CD8-positive, alpha-beta memory T cell (primary cell): ENCODE measurements around the gene MGAT4B. TPM values are rescaled to one million over a fixed set of nuclear protein-coding genes. Genes with fewer than 3 reads are reported as not detected.

Experiments used
- CTCF ChIA-PET: fragments of 350-600 bp; sonication (Branson Sonifier 250); formaldehyde crosslinking; loops from one replicate; lab custom pipeline; 2021; ENCODE audit warnings: antibody characterized with exemption; lab: Charles Lee
- POLR2A ChIA-PET: fragments of 350-600 bp; sonication (Branson Sonifier 250); formaldehyde crosslinking; loops from one replicate; lab custom pipeline; 2021; ENCODE audit warnings: antibody characterized with exemption; lab: Charles Lee
- DNase-seq, 5 donors: peaks; one replicate each; pipeline versions ENCODE4 v3.0.0 to v3.0.0-alpha.2; 2020 to 2022; ENCODE audit warnings: mixed read lengths in 1 of 5
- H3K27ac ChIP-seq: one replicate; pipeline ENCODE4 v1.7.0; 2013; ENCODE audit warnings: low read depth, mild to moderate bottlenecking, low read length, moderate library complexity
- H3K27me3 ChIP-seq: 2 replicates; pipeline ENCODE4 v1.7.0; 2013; ENCODE audit warnings: low read length, mild to moderate bottlenecking; ENCODE audit not compliant: insufficient read depth, poor library complexity, severe bottlenecking
- H3K36me3 ChIP-seq: 2 replicates; pipeline ENCODE4 v1.7.0; 2013; ENCODE audit warnings: mild to moderate bottlenecking, low read length, moderate library complexity; ENCODE audit not compliant: insufficient read depth
- H3K4me1 ChIP-seq: 2 replicates; pipeline ENCODE4 v1.7.0; 2013; ENCODE audit warnings: mild to moderate bottlenecking, low read length, moderate library complexity; ENCODE audit not compliant: insufficient read depth
- H3K4me3 ChIP-seq: 2 replicates; pipeline ENCODE4 v1.7.0; 2013; ENCODE audit warnings: mild to moderate bottlenecking, low read length
- H3K9me3 ChIP-seq: 2 replicates; pipeline ENCODE4 v1.7.0; 2013; ENCODE audit warnings: mild to moderate bottlenecking, low read length
- H3K27ac Mint-ChIP-seq, 8 donors: one replicate each; pipeline ENCODE4 v1.8.0; 2020 to 2021; ENCODE audit warnings: mixed read lengths in 8 of 8, mild to moderate bottlenecking in 6 of 8, inconsistent platforms in 3 of 8, moderate library complexity in 3 of 8
- H3K27me3 Mint-ChIP-seq, 2 donors: one replicate each; pipeline ENCODE4 v1.8.0; 2020 to 2021; ENCODE audit warnings: mixed read lengths in 2 of 2, mild to moderate bottlenecking in 1 of 2, moderate library complexity in 1 of 2
- H3K36me3 Mint-ChIP-seq, 3 donors: one replicate each; pipeline ENCODE4 v1.8.0; 2020 to 2021; ENCODE audit warnings: mixed read lengths in 3 of 3, inconsistent platforms in 1 of 3, mild to moderate bottlenecking in 1 of 3
- H3K4me1 Mint-ChIP-seq, 3 donors: one replicate each; pipeline ENCODE4 v1.8.0; 2020 to 2021; ENCODE audit warnings: mixed read lengths in 3 of 3, inconsistent platforms in 1 of 3, mild to moderate bottlenecking in 1 of 3
- H3K4me3 Mint-ChIP-seq, 7 donors: one replicate each; pipeline ENCODE4 v1.8.0; 2020 to 2021; ENCODE audit warnings: mixed read lengths in 7 of 7, mild to moderate bottlenecking in 6 of 7, moderate library complexity in 4 of 7, inconsistent platforms in 2 of 7
- H3K9me3 Mint-ChIP-seq, 5 donors: one replicate each; pipeline ENCODE4 v1.8.0; 2020 to 2022; ENCODE audit warnings: mixed read lengths in 5 of 5, mild to moderate bottlenecking in 3 of 5, moderate library complexity in 2 of 5, inconsistent platforms in 1 of 5
- polyA plus RNA-seq: library from polyadenylated mRNA; unstranded; fragments of 300-500 nt; fragmentation: Illumina TruSeq; gene quantifications from one replicate; pipeline ENCODE4 v1.2.3, GENCODE V29; 2021
- total RNA-seq, 2 experiments: library from RNA; stranded (reverse); gene quantifications; one replicate each; pipeline ENCODE4 v1.2.3, GENCODE V29; 2021

Gene MGAT4B
- total and polyA plus RNA-seq, 3 experiments from 2014 or later: 21.0 to 103 (median 94.0) TPM

GRCh38 chr5:179832039-179832745 lies 25.5 kb upstream of the MGAT4B start:
- ChIA-PET POLR2A (no interaction called here), CTCF (interaction anchor here (1.0 kb wide), 1 partner anchor 11 kb away, joined by 3 read pairs; no protein-coding TSS in a partner anchor)
- H3K4me1 ChIP-seq: peaks cover 13% of the 10 kb centered on the region
- Mint-ChIP-seq H3K27me3 (peaks cover 0 to 2% of the 10 kb centered on the region in 2 donors), H3K36me3 (peaks cover 13 to 89% (median 29%) of the 10 kb centered on the region in 3 donors), H3K4me1 (peaks cover 20 to 38% (median 20%) of the 10 kb centered on the region in 3 donors), H3K4me3 (no peak overlapping the region), H3K27ac (peak overlapping the region in 4 of 8 donors; percentile 23 to 82 (median 55)), H3K9me3 (no peaks in the 10 kb centered on the region)
- DNase-seq: peak in 1 of 5 donors; percentile 38
- H3K27me3 ChIP-seq: no peaks in the 10 kb centered on the region
- H3K36me3 ChIP-seq: peaks cover 60% of the 10 kb centered on the region
- H3K4me3 ChIP-seq: no peak overlapping the region
- no peak overlapping the region for H3K27ac ChIP-seq
- no peaks in the 10 kb centered on the region for H3K9me3 ChIP-seq

- H3K27ac ChIP-seq: no peak overlapping the region
- peaks cover 0 to 2% of the 10 kb centered on the region in 2 donors for H3K27me3 Mint-ChIP-seq
- H3K9me3 Mint-ChIP-seq: no peaks in the 10 kb centered on the region
- peaks cover 11 to 89% (median 22%) of the 10 kb centered on the region in 3 donors for H3K36me3 Mint-ChIP-seq
- POLR2A ChIA-PET: interaction anchor here (1.0 kb wide), 1 partner anchor 9 kb away, joined by 4 read pairs; no protein-coding TSS in a partner anchor
- H3K9me3 ChIP-seq: no peaks in the 10 kb centered on the region
- peak overlapping the region in 3 of 8 donors; percentile 12 to 73 (median 47) for H3K27ac Mint-ChIP-seq
- peaks cover 8 to 30% (median 11%) of the 10 kb centered on the region in 3 donors for H3K4me1 Mint-ChIP-seq
- CTCF ChIA-PET: interaction anchor here (1.9 kb wide), 1 partner anchor 29 kb away, joined by 9 read pairs; no protein-coding TSS in a partner anchor
- DNase-seq: peak in 1 of 5 donors; percentile 36
- H3K4me3 ChIP-seq: no peak overlapping the region
- H3K36me3 ChIP-seq: peaks cover 53% of the 10 kb centered on the region
- peaks cover under 1% of the 10 kb centered on the region for H3K4me1 ChIP-seq
- no peak overlapping the region for H3K4me3 Mint-ChIP-seq
- H3K27me3 ChIP-seq: no peaks in the 10 kb centered on the region
Observed at GRCh38 chr5:179830818-179831468, 24.3 kb upstream of the MGAT4B start.

GRCh38 chr5:179829732-179830435 lies 23.2 kb upstream of the MGAT4B start:
- Mint-ChIP-seq H3K36me3 (peaks cover 9 to 90% (median 19%) of the 10 kb centered on the region in 3 donors), H3K4me3 (peak overlapping the region in 1 of 7 donors; percentile 32), H3K27ac (peak overlapping the region in 5 of 8 donors; percentile 2 to 73 (median 23)), H3K9me3 (no peaks in the 10 kb centered on the region), H3K27me3 (peaks cover 0 to 2% of the 10 kb centered on the region in 2 donors), H3K4me1 (peaks cover 7 to 33% (median 10%) of the 10 kb centered on the region in 3 donors)
- peak in 1 of 5 donors; percentile 25 for DNase-seq
- no peak overlapping the region for H3K4me3 ChIP-seq
- H3K4me1 ChIP-seq: no peaks in the 10 kb centered on the region
- ChIA-PET POLR2A (interaction anchor here (0.6 to 1.0 kb wide), 2 partner anchors 8 to 29 kb away, joined by 3 to 4 read pairs; partner anchors contain the start of gene MRNIP), CTCF (interaction anchor here (1.9 kb wide), 1 partner anchor 28 kb away, joined by 9 read pairs; no protein-coding TSS in a partner anchor)
- no peak overlapping the region for H3K27ac ChIP-seq
- peaks cover 61% of the 10 kb centered on the region for H3K36me3 ChIP-seq
- no peaks in the 10 kb centered on the region for H3K9me3 ChIP-seq
- no peaks in the 10 kb centered on the region for H3K27me3 ChIP-seq

GRCh38 chr5:179828756-179829421 lies 22.2 kb upstream of the MGAT4B start:
- H3K4me3 Mint-ChIP-seq: no peak overlapping the region
- peak overlapping the region in 7 of 8 donors; percentile 24 to 98 (median 83) for H3K27ac Mint-ChIP-seq
- no peaks in the 10 kb centered on the region for H3K9me3 Mint-ChIP-seq
- H3K36me3 Mint-ChIP-seq: peaks cover 13 to 98% (median 22%) of the 10 kb centered on the region in 3 donors
- H3K4me3 ChIP-seq: no peak overlapping the region
- peak in 1 of 5 donors; percentile 30 for DNase-seq
- peaks cover 0 to 2% of the 10 kb centered on the region in 2 donors for H3K27me3 Mint-ChIP-seq
- ChIA-PET POLR2A (no interaction called here), CTCF (interaction anchor here (1.9 kb wide), 1 partner anchor 27 kb away, joined by 9 read pairs; no protein-coding TSS in a partner anchor)
- H3K36me3 ChIP-seq: peaks cover 71% of the 10 kb centered on the region
- no peaks in the 10 kb centered on the region for H3K9me3 ChIP-seq
- no peaks in the 10 kb centered on the region for H3K4me1 ChIP-seq
- no peaks in the 10 kb centered on the region for H3K27me3 ChIP-seq
- H3K4me1 Mint-ChIP-seq: peaks cover 10 to 39% (median 15%) of the 10 kb centered on the region in 3 donors
- H3K27ac ChIP-seq: no peak overlapping the region

GRCh38 chr5:179827680-179828079 lies 21.0 kb upstream of the MGAT4B start:
- Mint-ChIP-seq H3K27me3 (no peaks in the 10 kb centered on the region), H3K36me3 (peaks cover 13 to 98% (median 24%) of the 10 kb centered on the region in 3 donors), H3K4me3 (peak overlapping the region in 1 of 7 donors; percentile 24), H3K27ac (peak overlapping the region in 5 of 8 donors; percentile 20 to 98 (median 52)), H3K4me1 (peaks cover 14 to 42% (median 24%) of the 10 kb centered on the region in 3 donors), H3K9me3 (no peaks in the 10 kb centered on the region)
- CTCF ChIA-PET: no interaction called here
- no peaks in the 10 kb centered on the region for H3K27me3 ChIP-seq
- DNase-seq: peak in 1 of 5 donors; percentile 42
- peaks cover 59% of the 10 kb centered on the region for H3K36me3 ChIP-seq
- H3K4me3 ChIP-seq: no peak overlapping the region
- POLR2A ChIA-PET: no interaction called here
- H3K9me3 ChIP-seq: no peaks in the 10 kb centered on the region
- H3K27ac ChIP-seq: no peak overlapping the region
- peaks cover 4% of the 10 kb centered on the region for H3K4me1 ChIP-seq

- peaks cover 26 to 55% (median 35%) of the 10 kb centered on the region in 3 donors for H3K4me1 Mint-ChIP-seq
- CTCF ChIA-PET: no interaction called here
- H3K4me3 Mint-ChIP-seq: peak overlapping the region in 1 of 7 donors; percentile 8
- no peak for DNase-seq
- Histone ChIP-seq H3K27ac (no peak overlapping the region), H3K36me3 (peaks cover 42% of the 10 kb centered on the region), H3K4me3 (no peak overlapping the region), H3K27me3 (no peaks in the 10 kb centered on the region), H3K4me1 (peaks cover 14% of the 10 kb centered on the region), H3K9me3 (no peaks in the 10 kb centered on the region)
- peaks cover 0 to 5% of the 10 kb centered on the region in 2 donors for H3K27me3 Mint-ChIP-seq
- POLR2A ChIA-PET: no interaction called here
- H3K9me3 Mint-ChIP-seq: peaks cover 0 to 4% (median 0%) of the 10 kb centered on the region in 5 donors
- H3K27ac Mint-ChIP-seq: peak overlapping the region in 3 of 8 donors; percentile 53 to 98 (median 73)
- H3K36me3 Mint-ChIP-seq: peaks cover 8 to 93% (median 16%) of the 10 kb centered on the region in 3 donors
Observed at GRCh38 chr5:179825655-179826182, 19.1 kb upstream of the MGAT4B start.

- Mint-ChIP-seq H3K4me1 (peaks cover 32 to 64% (median 41%) of the 10 kb centered on the region in 3 donors), H3K27ac (peak overlapping the region in 6 of 8 donors; percentile 40 to 98 (median 60)), H3K9me3 (peaks cover 0 to 4% (median 0%) of the 10 kb centered on the region in 5 donors), H3K36me3 (peaks cover 8 to 84% (median 15%) of the 10 kb centered on the region in 3 donors), H3K4me3 (no peak overlapping the region), H3K27me3 (peaks cover 0 to 5% of the 10 kb centered on the region in 2 donors)
- no peak for DNase-seq
- ChIA-PET CTCF (interaction anchor here (1.0 kb wide), 1 partner anchor 22 kb away, joined by 3 read pairs; no protein-coding TSS in a partner anchor), POLR2A (no interaction called here)
- Histone ChIP-seq H3K27me3 (no peaks in the 10 kb centered on the region), H3K27ac (no peak overlapping the region), H3K36me3 (peaks cover 35% of the 10 kb centered on the region), H3K4me1 (peaks cover 22% of the 10 kb centered on the region), H3K9me3 (no peaks in the 10 kb centered on the region), H3K4me3 (no peak overlapping the region)
Observed at GRCh38 chr5:179824745-179825112, 18.1 kb upstream of the MGAT4B start.
